PC-3 (cell line): ENCODE data around the gene XIST. TPM values are rescaled to one million over a fixed set of nuclear protein-coding genes. Genes with fewer than 3 reads are reported as not detected.

Experiments used
- ATAC-seq: fragments of 200-7000 bp; cut with Tn5 transposase; 2 replicates; pipeline ENCODE4 v1.9.1; 2020; ENCODE audit warnings: mild to moderate bottlenecking, moderate library complexity
- BruUV-seq: library from RNA; stranded (reverse); fragments of 400-500 nt; replicated peaks from 2 replicates; lab custom pipeline; 2021; lab: Mats Ljungman, UMichigan
- CTCF ChIA-PET: fragments of 300-600 bp; sonication (Branson Sonifier 250); formaldehyde crosslinking; loops from one replicate; lab custom pipeline; 2022; ENCODE audit warnings: antibody characterized with exemption; lab: Charles Lee
- POLR2A ChIA-PET: fragments of 300-600 bp; sonication (Branson Sonifier 250); formaldehyde crosslinking; loops from one replicate; lab custom pipeline; 2022; ENCODE audit warnings: antibody characterized with exemption; ENCODE audit not compliant: unreplicated experiment; lab: Charles Lee
- DNase-seq: peaks from one replicate; pipeline ENCODE4 v3.0.0-alpha.2; 2015
- H2AFZ ChIP-seq: fragments of 300-600 bp; sonication (generic); 2 replicates; pipeline ENCODE4 v1.6.0; 2016; ENCODE audit warnings: antibody characterized with exemption, low read length
- H3F3A ChIP-seq: fragments of 300-600 bp; sonication (generic); one replicate; pipeline ENCODE4 v1.6.0; 2017; ENCODE audit warnings: antibody characterized with exemption, low read length, control low read depth, mild to moderate bottlenecking; ENCODE audit not compliant: unreplicated experiment
- H3K27ac ChIP-seq: fragments of 300-600 bp; sonication (generic); 2 replicates; pipeline ENCODE4 v1.5.1; 2016; ENCODE audit warnings: mild to moderate bottlenecking, low read length
- H3K27me3 ChIP-seq: fragments of 300-600 bp; sonication (generic); 2 replicates; pipeline ENCODE4 v1.6.1; 2016; ENCODE audit warnings: low read length, mixed read lengths
- H3K36me3 ChIP-seq: fragments of 300-600 bp; sonication (generic); 2 replicates; pipeline ENCODE4 v1.6.1; 2016; ENCODE audit warnings: low read depth, mixed run types, low read length, mixed read lengths
- H3K4me1 ChIP-seq: fragments of 300-600 bp; sonication (generic); 2 replicates; pipeline ENCODE4 v1.5.1; 2016; ENCODE audit warnings: low read length; ENCODE audit not compliant: insufficient read depth
- H3K4me2 ChIP-seq: fragments of 300-600 bp; sonication (generic); 2 replicates; pipeline ENCODE4 v1.6.0; 2016; ENCODE audit warnings: low read length
- H3K4me3 ChIP-seq: fragments of 300-600 bp; sonication (generic); 2 replicates; pipeline ENCODE4 v1.5.1; 2016; ENCODE audit warnings: mild to moderate bottlenecking, low read length, mixed read lengths
- H3K79me2 ChIP-seq: fragments of 300-600 bp; sonication (generic); 2 replicates; pipeline ENCODE4 v1.6.1; 2017; ENCODE audit warnings: low read length, mixed read lengths
- H3K9ac ChIP-seq: fragments of 300-600 bp; sonication (generic); 2 replicates; pipeline ENCODE4 v1.6.0; 2016; ENCODE audit warnings: mild to moderate bottlenecking, low read length
- H3K9me2 ChIP-seq: fragments of 300-600 bp; sonication (generic); replicated peaks from 2 replicates; pipeline ENCODE4 v1.6.1; 2016; ENCODE audit warnings: mixed run types, low read length, mixed read lengths
- H3K9me3 ChIP-seq: fragments of 300-600 bp; sonication (generic); 2 replicates; pipeline ENCODE4 v1.6.1; 2016; ENCODE audit warnings: low read length, mixed read lengths
- H4K20me1 ChIP-seq: fragments of 300-600 bp; sonication (generic); 2 replicates; pipeline ENCODE4 v1.6.1; 2016; ENCODE audit warnings: low read length, mixed read lengths
- CTCF ChIP-seq: fragments of 300-600 bp; sonication (generic); conservative IDR thresholded peaks from 2 replicates; pipeline ENCODE4 v1.5.1; 2017; ENCODE audit warnings: antibody characterized with exemption, low read depth, mild to moderate bottlenecking, low read length
- EZH2 ChIP-seq: fragments of 300-600 bp; sonication (generic); IDR thresholded peaks from one replicate; pipeline ENCODE4 v1.6.1; 2017; ENCODE audit warnings: antibody characterized with exemption, mild to moderate bottlenecking, low read length; ENCODE audit not compliant: unreplicated experiment
- EZH2phosphoT487 ChIP-seq: fragments of 300-600 bp; sonication (generic); IDR thresholded peaks from 2 replicates; pipeline ENCODE4 v1.6.1; 2018; ENCODE audit warnings: mild to moderate bottlenecking, antibody characterized with exemption, low read length, borderline replicate concordance
- intact Hi-C: fragments of 100-400 bp; cut with micrococcal nuclease; formaldehyde crosslinking; loops from 2 replicates; pipeline ENCODE4 v1.9.0; 2023
- total RNA-seq: library from RNA; depleted of rRNA; stranded (reverse); fragments of >200 nt; gene quantifications from 2 replicates; pipeline ENCODE4 v1.2.3, GENCODE V29; 2014

XIST gene
- total RNA-seq, 1 experiment from 2014 or later = not detected

- Histone ChIP-seq H3K27me3 (no peaks in the 10 kb centered on the region), H3F3A (no peaks in the 10 kb centered on the region), H3K9me3 (no peaks in the 10 kb centered on the region), H3K36me3 (no peaks in the 10 kb centered on the region), H4K20me1 (no peaks in the 10 kb centered on the region), H3K79me2 (no peaks in the 10 kb centered on the region), H3K4me2 (no peak overlapping the region), H3K9me2 (no peaks in the 10 kb centered on the region), H3K4me1 (no peaks in the 10 kb centered on the region), H3K9ac (no peak overlapping the region), H2AFZ (no peak overlapping the region), H3K4me3 (no peak overlapping the region), H3K27ac (no peak overlapping the region)
- no peak for ATAC-seq
- DNase-seq = no peak
- intact Hi-C loops = loop anchor here (10.0 kb wide), 1 partner anchor 764 kb away; no protein-coding TSS in a partner anchor
- CTCF ChIA-PET = no interaction called here
- BruUV-seq = no TSS peak
- POLR2A ChIA-PET = no interaction called here
- no peak for TF ChIP-seq EZH2phosphoT487
- TF ChIP-seq EZH2 = no peak
- no peak for TF ChIP-seq CTCF
Measured at GRCh38 chrX:73849073-73849472, 3.4 kb downstream of the XIST start.

GRCh38 chrX:73847991-73848390, 4.5 kb downstream of the XIST start:
- Histone ChIP-seq H3K9me3 (no peaks in the 10 kb centered on the region), H2AFZ (no peak overlapping the region), H3K4me2 (no peak overlapping the region), H3K79me2 (no peaks in the 10 kb centered on the region), H3K36me3 (no peaks in the 10 kb centered on the region), H3K27ac (no peak overlapping the region), H3K4me1 (no peaks in the 10 kb centered on the region), H3K9me2 (no peaks in the 10 kb centered on the region), H4K20me1 (no peaks in the 10 kb centered on the region), H3K9ac (no peak overlapping the region), H3F3A (no peaks in the 10 kb centered on the region), H3K4me3 (no peak overlapping the region), H3K27me3 (no peaks in the 10 kb centered on the region)
- TF ChIP-seq EZH2 (no peak), CTCF (peak; percentile 22; the same call in 1 of the 2 replicates), EZH2phosphoT487 (no peak)
- POLR2A ChIA-PET = no interaction called here
- no peak for ATAC-seq
- BruUV-seq = no TSS peak
- DNase-seq = no peak
- CTCF ChIA-PET = no interaction called here
- intact Hi-C loops = loop anchor here (10.0 kb wide), 1 partner anchor 763 kb away; no protein-coding TSS in a partner anchor

GRCh38 chrX:73847100-73847499, 5.4 kb downstream of the XIST start:
- Histone ChIP-seq H3K9me2 (no peaks in the 10 kb centered on the region), H3K4me1 (no peaks in the 10 kb centered on the region), H3K4me2 (no peak overlapping the region), H3K9ac (no peak overlapping the region), H3K4me3 (no peak overlapping the region), H4K20me1 (no peaks in the 10 kb centered on the region), H3K9me3 (no peaks in the 10 kb centered on the region), H3K27ac (no peak overlapping the region), H2AFZ (no peak overlapping the region), H3K36me3 (no peaks in the 10 kb centered on the region), H3F3A (no peaks in the 10 kb centered on the region), H3K27me3 (no peaks in the 10 kb centered on the region), H3K79me2 (no peaks in the 10 kb centered on the region)
- DNase-seq (no peak), ATAC-seq (no peak)
- BruUV-seq = no TSS peak
- ChIA-PET POLR2A (no interaction called here), CTCF (no interaction called here)
- no peak for TF ChIP-seq EZH2phosphoT487
- TF ChIP-seq EZH2 = no peak
- TF ChIP-seq CTCF = no peak
- intact Hi-C loops = loop anchor here (10.0 kb wide), 1 partner anchor 762 kb away; no protein-coding TSS in a partner anchor
